Measurements from ENCODE around the gene GTF2A1.

Gene GTF2A1

GRCh38 chr14:81161088-81161487 is 59.7 kb downstream of the GTF2A1 start:
- in situ Hi-C loops (cut with HindIII; ENCODE audit: low sequenced_read_pairs): no loop called here
- H3K4me3 ChIP-seq (ENCODE audit: low read depth, low read length): no peak overlapping the region
- TF ChIP-seq CTCF (IDR thresholded peaks at IDR 0.05; ENCODE audit: low read depth, low read length, missing control alignments): no peak
- no peak for DNase-seq (ENCODE audit: low read depth)

- in situ Hi-C loops (cut with HindIII; ENCODE audit: low sequenced_read_pairs): no loop called here
- no peak for TF ChIP-seq CTCF (IDR thresholded peaks at IDR 0.05; ENCODE audit: low read depth, low read length, missing control alignments)
- H3K4me3 ChIP-seq (ENCODE audit: low read depth, low read length): no peak overlapping the region
- no peak for DNase-seq (ENCODE audit: low read depth)
Measured at GRCh38 chr14:81157431-81157830, 63.3 kb downstream of the GTF2A1 start.

- H3K4me3 ChIP-seq (ENCODE audit: low read depth, low read length): no peak overlapping the region
- no peak for DNase-seq (ENCODE audit: low read depth)
- in situ Hi-C loops (cut with HindIII; ENCODE audit: low sequenced_read_pairs): no loop called here
- no peak for TF ChIP-seq CTCF (IDR thresholded peaks at IDR 0.05; ENCODE audit: low read depth, low read length, missing control alignments)
Measured at GRCh38 chr14:81153187-81153586, 67.6 kb downstream of the GTF2A1 start.

- no peak for DNase-seq (ENCODE audit: low read depth)
- H3K4me3 ChIP-seq (ENCODE audit: low read depth, low read length): no peak overlapping the region
- TF ChIP-seq CTCF (IDR thresholded peaks at IDR 0.05; ENCODE audit: low read depth, low read length, missing control alignments): no peak
- in situ Hi-C loops (cut with HindIII; ENCODE audit: low sequenced_read_pairs): no loop called here
Measured at GRCh38 chr14:81148635-81149034, 72.1 kb downstream of the GTF2A1 start.

- no peak for TF ChIP-seq CTCF (IDR thresholded peaks at IDR 0.05; ENCODE audit: low read depth, low read length, missing control alignments)
- DNase-seq (ENCODE audit: low read depth): no peak
Measured at GRCh38 chr14:81147140-81147897, 73.4 kb downstream of the GTF2A1 start.

GRCh38 chr14:81144824-81145603 is 75.7 kb downstream of the GTF2A1 start:
- no peak for DNase-seq (ENCODE audit: low read depth)
- in situ Hi-C loops (cut with HindIII; ENCODE audit: low sequenced_read_pairs): no loop called here
- no peak for TF ChIP-seq CTCF (IDR thresholded peaks at IDR 0.05; ENCODE audit: low read depth, low read length, missing control alignments)
- H3K4me3 ChIP-seq (ENCODE audit: low read depth, low read length): no peak overlapping the region

More at GRCh38 chr14:81147140-81147897, 73.4 kb downstream of the GTF2A1 start:
- H3K4me3 ChIP-seq (ENCODE audit: low read depth, low read length): no peak overlapping the region
- in situ Hi-C loops (cut with HindIII; ENCODE audit: low sequenced_read_pairs): no loop called here
